OCI-LY7 (cell line): ENCODE measurements around the gene ARAP1.

Experiments used
- CTCF ChIP-seq: fragments of 200-600 bp; sonication (generic); conservative IDR thresholded peaks from 2 replicates; pipeline ENCODE4 v1.5.1; 2014; ENCODE audit warnings: mild to moderate bottlenecking, antibody characterized with exemption, low read length, moderate library complexity, mixed read lengths
- EZH2phosphoT487 ChIP-seq: fragments of 200-600 bp; sonication (generic); IDR thresholded peaks from 2 replicates; pipeline ENCODE4 v1.6.1; 2018; ENCODE audit warnings: low read depth, borderline replicate concordance, mild to moderate bottlenecking, mixed run types, antibody characterized with exemption, low read length, moderate library complexity, mixed read lengths

- TF ChIP-seq CTCF = no peak
- no peak for TF ChIP-seq EZH2phosphoT487
Measured at GRCh38 chr11:72672597-72673238, 79.5 kb downstream of the ARAP1 start.
